OCI-LY3 (cell line): ENCODE measurements around the gene NEURL1B.

Source experiments
- H2AFZ ChIP-seq: fragments of 200-600, 300-600 bp; shearing (Covaris generic); 2 replicates; pipeline ENCODE4 v1.6.0; 2014; ENCODE audit warnings: antibody characterized with exemption, low read depth, low read length
- H3K27ac ChIP-seq: fragments of 200-600, 300-600 bp; sonication (generic); 2 replicates; pipeline ENCODE4 v1.5.1; 2014; ENCODE audit warnings: mild to moderate bottlenecking, low read length, moderate library complexity, mixed read lengths
- H3K27me3 ChIP-seq: fragments of 200-600, 300-600 bp; sonication (generic); 2 replicates; pipeline ENCODE4 v1.6.1; 2014; ENCODE audit warnings: low read depth, low read length, mixed read lengths
- H3K36me3 ChIP-seq: fragments of 200-600, 300-600 bp; sonication (generic); replicated peaks from 2 replicates; pipeline ENCODE3; 2014; ENCODE audit warnings: low read depth, low read length, mixed read lengths
- H3K4me1 ChIP-seq: fragments of 300-600, 200-600 bp; sonication (generic); 2 replicates; pipeline ENCODE4 v1.6.1; 2014; ENCODE audit warnings: low read length, mixed read lengths
- H3K4me2 ChIP-seq: fragments of 200-600, 300-600 bp; sonication (generic); 2 replicates; pipeline ENCODE4 v1.6.1; 2014; ENCODE audit warnings: low read length, mixed read lengths
- H3K4me3 ChIP-seq: fragments of 300-600, 200-600 bp; sonication (generic); 2 replicates; pipeline ENCODE4 v1.5.1; 2014; ENCODE audit warnings: antibody characterized with exemption, mild to moderate bottlenecking, low read length, moderate library complexity
- H3K79me2 ChIP-seq: fragments of 300-600, 200-600 bp; shearing (Covaris generic); 2 replicates; pipeline ENCODE4 v1.6.1; 2014; ENCODE audit warnings: mild to moderate bottlenecking, low read length, mixed read lengths
- H3K9ac ChIP-seq: fragments of 300-600, 200-600 bp; shearing (Covaris generic); 2 replicates; pipeline ENCODE4 v1.6.0; 2014; ENCODE audit warnings: mild to moderate bottlenecking, low read length, moderate library complexity
- H3K9me3 ChIP-seq: fragments of 200-600, 300-600 bp; shearing (Covaris generic); 2 replicates; pipeline ENCODE4 v1.6.1; 2014; ENCODE audit warnings: low read length, mixed read lengths; ENCODE audit not compliant: insufficient read depth
- H4K20me1 ChIP-seq: fragments of 200-600, 300-600 bp; sonication (generic); 2 replicates; pipeline ENCODE4 v1.6.1; 2016; ENCODE audit warnings: low read length, mixed read lengths; ENCODE audit not compliant: insufficient read depth
- CTCF ChIP-seq: fragments of 200-600, 300-600 bp; sonication (generic); IDR thresholded peaks from 2 replicates; pipeline ENCODE4 v1.5.1; 2014; ENCODE audit warnings: antibody characterized with exemption, low read length, low read depth
- EZH2phosphoT487 ChIP-seq: fragments of 200-600 bp; shearing (Covaris generic); IDR thresholded peaks from 2 replicates; pipeline ENCODE4 v1.6.1; 2018; ENCODE audit warnings: antibody characterized with exemption, mixed run types, low read depth

The NEURL1B gene

GRCh38 chr5:172606156-172606785 lies 34.8 kb upstream of the NEURL1B start:
- no peaks in the 10 kb centered on the region for H3K79me2 ChIP-seq
- H2AFZ ChIP-seq, result no peak overlapping the region
- H3K4me3 ChIP-seq, result no peak overlapping the region
- no peaks in the 10 kb centered on the region for H4K20me1 ChIP-seq
- no peak overlapping the region for H3K27ac ChIP-seq
- no peaks in the 10 kb centered on the region for H3K4me1 ChIP-seq
- H3K4me2 ChIP-seq, result no peak overlapping the region
- H3K27me3 ChIP-seq, result peaks cover 41% of the 10 kb centered on the region
- no peaks in the 10 kb centered on the region for H3K36me3 ChIP-seq
- no peak for TF ChIP-seq EZH2phosphoT487
- TF ChIP-seq CTCF, result no peak
- no peaks in the 10 kb centered on the region for H3K9me3 ChIP-seq
- no peak overlapping the region for H3K9ac ChIP-seq

DNA sequence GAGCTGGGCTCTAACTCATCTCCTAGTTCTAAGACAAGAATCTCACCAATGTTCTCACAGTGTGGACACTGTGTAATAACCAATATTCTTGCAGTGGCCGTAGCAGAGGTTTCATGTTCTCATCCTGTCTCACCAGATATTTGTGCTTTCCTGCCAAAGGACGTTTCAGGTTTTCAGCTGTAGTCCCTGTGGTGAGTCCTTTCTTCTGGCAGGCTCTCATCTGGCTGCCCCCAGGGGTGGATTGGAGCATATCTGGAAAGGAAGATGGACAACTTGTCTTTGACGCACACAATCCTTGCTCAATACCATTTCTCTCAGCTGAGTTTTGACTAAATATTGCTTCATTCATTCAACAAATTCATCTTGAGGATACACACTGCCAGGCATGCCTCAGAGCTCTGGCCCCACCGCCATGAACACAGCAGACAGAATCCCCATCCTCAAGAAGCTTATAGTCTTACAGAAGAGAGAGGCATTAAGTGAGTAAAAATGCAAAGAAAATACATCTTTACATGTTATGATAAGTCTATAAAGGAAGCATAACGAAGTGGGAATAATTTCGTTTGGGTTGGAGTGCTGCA lies 33.8 kb upstream of the NEURL1B start:
- Histone ChIP-seq H3K79me2 (no peaks in the 10 kb centered on the region), H3K4me3 (no peak overlapping the region), H3K36me3 (no peaks in the 10 kb centered on the region), H2AFZ (no peak overlapping the region), H3K9me3 (no peaks in the 10 kb centered on the region), H4K20me1 (no peaks in the 10 kb centered on the region), H3K9ac (no peak overlapping the region), H3K4me2 (no peak overlapping the region), H3K27ac (no peak overlapping the region), H3K27me3 (peaks cover 41% of the 10 kb centered on the region), H3K4me1 (no peaks in the 10 kb centered on the region)
- TF ChIP-seq EZH2phosphoT487 (no peak), CTCF (no peak)

GRCh38 chr5:172608773-172609172 lies 32.3 kb upstream of the NEURL1B start:
- Histone ChIP-seq H3K9me3 (no peaks in the 10 kb centered on the region), H3K36me3 (no peaks in the 10 kb centered on the region), H3K4me3 (no peak overlapping the region), H3K79me2 (no peaks in the 10 kb centered on the region), H3K4me1 (no peaks in the 10 kb centered on the region), H3K4me2 (no peak overlapping the region), H3K9ac (no peak overlapping the region), H2AFZ (no peak overlapping the region), H3K27me3 (peaks cover 45% of the 10 kb centered on the region), H3K27ac (no peak overlapping the region), H4K20me1 (no peaks in the 10 kb centered on the region)
- TF ChIP-seq EZH2phosphoT487, result no peak
- no peak for TF ChIP-seq CTCF

GRCh38 chr5:172610643-172611042 lies 30.4 kb upstream of the NEURL1B start:
- H4K20me1 ChIP-seq, result no peaks in the 10 kb centered on the region
- H3K36me3 ChIP-seq, result no peaks in the 10 kb centered on the region
- H3K27me3 ChIP-seq, result peaks cover 43% of the 10 kb centered on the region
- no peaks in the 10 kb centered on the region for H3K9me3 ChIP-seq
- no peak overlapping the region for H3K27ac ChIP-seq
- no peak overlapping the region for H3K4me2 ChIP-seq
- no peaks in the 10 kb centered on the region for H3K4me1 ChIP-seq
- no peak overlapping the region for H2AFZ ChIP-seq
- no peaks in the 10 kb centered on the region for H3K79me2 ChIP-seq
- H3K4me3 ChIP-seq, result no peak overlapping the region
- TF ChIP-seq EZH2phosphoT487 (no peak), CTCF (no peak)
- H3K9ac ChIP-seq, result no peak overlapping the region
